AG04449 (cell line): Measurements from ENCODE around the gene DNAH17.

Experiments used
- CTCF ChIA-PET: fragments of 350-600 bp; formaldehyde crosslinking; extraction: SDS; loops from one replicate; lab custom pipeline; 2021; ENCODE audit warnings: antibody characterized with exemption; lab: Yijun Ruan, JAX
- POLR2A ChIA-PET: fragments of 400-600, 350-600 bp; formaldehyde crosslinking; extraction: SDS; loops from one replicate; lab custom pipeline; 2020; ENCODE audit warnings: antibody characterized with exemption, inconsistent platforms; lab: Yijun Ruan, JAX
- DNase-seq: peaks from one replicate; pipeline ENCODE4 v3.0.0-alpha.2; 2010; ENCODE audit warnings: low read depth, low spot score
- H3K4me3 ChIP-seq: 2 replicates; pipeline ENCODE4 v1.5.1; 2011; ENCODE audit warnings: low read depth, mild to moderate bottlenecking, control low read depth, low read length
- TF ChIP-seq, protein P1 (sequence below): IDR thresholded peaks from one replicate; pipeline ENCODE4 v1.5.1; 2011; ENCODE audit warnings: mild to moderate bottlenecking, moderate library complexity, low read length, control low read depth, inconsistent platforms; ENCODE audit not compliant: insufficient read depth; ENCODE audit errors: missing control alignments

Gene DNAH17

GRCh38 chr17:78394209-78394608 lies 183.0 kb downstream of the DNAH17 start:
- POLR2A ChIA-PET, result no interaction called here

DNA sequence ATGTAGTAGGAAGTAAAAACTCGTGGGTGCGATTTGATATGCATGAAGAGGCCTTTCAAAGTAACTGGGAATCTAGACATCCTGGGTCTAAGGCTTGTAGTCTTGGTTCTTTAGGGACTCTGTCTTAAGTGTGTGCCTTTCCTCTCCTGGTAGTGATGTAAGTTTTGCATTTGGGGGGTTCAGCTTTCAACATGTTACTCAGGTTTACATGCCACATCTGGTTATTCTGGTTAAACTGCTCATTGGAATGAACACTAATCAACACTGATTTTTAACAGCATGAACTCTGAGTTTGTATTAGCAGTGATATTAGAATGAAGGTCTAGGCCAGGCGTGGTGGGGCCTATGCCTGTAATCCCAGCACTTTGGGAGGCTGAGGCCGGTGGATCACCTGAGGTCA lies 183.6 kb downstream of the DNAH17 start:
- no peak overlapping the region for H3K4me3 ChIP-seq
- no peak for DNase-seq
- TF ChIP-seq, protein P1, sequence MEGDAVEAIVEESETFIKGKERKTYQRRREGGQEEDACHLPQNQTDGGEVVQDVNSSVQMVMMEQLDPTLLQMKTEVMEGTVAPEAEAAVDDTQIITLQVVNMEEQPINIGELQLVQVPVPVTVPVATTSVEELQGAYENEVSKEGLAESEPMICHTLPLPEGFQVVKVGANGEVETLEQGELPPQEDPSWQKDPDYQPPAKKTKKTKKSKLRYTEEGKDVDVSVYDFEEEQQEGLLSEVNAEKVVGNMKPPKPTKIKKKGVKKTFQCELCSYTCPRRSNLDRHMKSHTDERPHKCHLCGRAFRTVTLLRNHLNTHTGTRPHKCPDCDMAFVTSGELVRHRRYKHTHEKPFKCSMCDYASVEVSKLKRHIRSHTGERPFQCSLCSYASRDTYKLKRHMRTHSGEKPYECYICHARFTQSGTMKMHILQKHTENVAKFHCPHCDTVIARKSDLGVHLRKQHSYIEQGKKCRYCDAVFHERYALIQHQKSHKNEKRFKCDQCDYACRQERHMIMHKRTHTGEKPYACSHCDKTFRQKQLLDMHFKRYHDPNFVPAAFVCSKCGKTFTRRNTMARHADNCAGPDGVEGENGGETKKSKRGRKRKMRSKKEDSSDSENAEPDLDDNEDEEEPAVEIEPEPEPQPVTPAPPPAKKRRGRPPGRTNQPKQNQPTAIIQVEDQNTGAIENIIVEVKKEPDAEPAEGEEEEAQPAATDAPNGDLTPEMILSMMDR, result no peak
- CTCF ChIA-PET, result interaction anchor here (0.6 to 4.0 kb wide), 3 partner anchors 29 to 104 kb away, joined by 3 to 19 read pairs (median 3); no protein-coding TSS in a partner anchor
- POLR2A ChIA-PET, result no interaction called here

More at GRCh38 chr17:78394209-78394608, 183.0 kb downstream of the DNAH17 start:
- H3K4me3 ChIP-seq, result no peak overlapping the region
- no peak for DNase-seq
- CTCF ChIA-PET, result interaction anchor here (4.0 kb wide), 1 partner anchor 28 kb away, joined by 19 read pairs; no protein-coding TSS in a partner anchor
- TF ChIP-seq, protein P1, result no peak

GRCh38 chr17:78392295-78392694 lies 184.9 kb downstream of the DNAH17 start:
- TF ChIP-seq, protein P1, result no peak
- DNase-seq, result no peak
- no peak overlapping the region for H3K4me3 ChIP-seq
- ChIA-PET POLR2A (interaction anchor here (0.8 to 1.8 kb wide), 4 partner anchors 9 to 33 kb away, joined by 3 to 6 read pairs (median 4); partner anchors contain the start of gene SOCS3), CTCF (interaction anchor here (0.9 to 4.0 kb wide), 10 partner anchors 9 to 142 kb away, joined by 3 to 22 read pairs (median 6); partner anchors contain the start of gene SOCS3)

DNA sequence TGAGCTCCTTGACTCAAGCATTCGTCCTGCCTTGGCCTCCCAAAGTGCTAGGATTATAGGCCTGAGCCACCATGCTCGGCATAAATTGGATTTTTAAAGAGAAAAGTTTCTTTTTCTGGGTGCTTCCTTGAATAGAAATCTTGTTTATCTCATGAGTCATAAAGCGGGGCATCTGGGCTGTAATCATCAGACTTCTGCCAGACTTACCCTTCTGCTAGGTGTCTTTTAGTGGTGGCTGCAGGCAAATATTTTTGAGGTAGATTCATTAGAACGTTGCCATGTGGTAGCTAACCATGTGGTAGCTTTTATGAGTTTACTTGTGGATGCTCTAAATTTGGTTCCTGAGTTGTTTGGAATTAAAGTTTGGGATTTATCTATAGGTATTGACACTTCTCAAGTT lies 185.4 kb downstream of the DNAH17 start:
- TF ChIP-seq, protein P1, result no peak
- ChIA-PET CTCF (interaction anchor here (0.8 to 4.0 kb wide), 11 partner anchors 8 to 141 kb away, joined by 3 to 22 read pairs (median 6); partner anchors contain the start of gene SOCS3), POLR2A (interaction anchor here (0.6 to 1.8 kb wide), 6 partner anchors 9 to 969 kb away, joined by 3 to 6 read pairs (median 4); partner anchors contain the start of gene SOCS3)
- no peak overlapping the region for H3K4me3 ChIP-seq
- DNase-seq, result no peak

DNA sequence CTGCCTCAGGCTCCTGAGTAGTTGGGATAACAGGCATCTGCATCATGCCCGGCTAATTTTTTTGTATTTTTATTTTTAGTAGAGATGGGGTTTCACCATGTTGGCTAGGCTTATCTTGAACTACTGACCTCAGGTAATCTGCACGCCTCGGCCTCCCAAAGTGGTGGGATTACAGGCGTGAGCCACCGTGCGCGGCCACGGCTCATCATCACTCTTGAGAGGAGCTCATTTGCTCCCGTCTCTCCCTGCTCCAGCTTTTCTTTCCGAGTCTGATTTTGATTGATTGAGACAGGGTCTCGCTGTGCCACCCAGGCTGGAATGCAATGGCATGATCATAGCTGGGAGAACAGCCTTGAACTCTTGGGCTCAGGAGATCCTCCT lies 186.2 kb downstream of the DNAH17 start:
- no peak overlapping the region for H3K4me3 ChIP-seq
- TF ChIP-seq, protein P1, result no peak
- ChIA-PET POLR2A (interaction anchor here (1.2 to 1.8 kb wide), 4 partner anchors 10 to 35 kb away, joined by 4 to 6 read pairs (median 6); no protein-coding TSS in a partner anchor), CTCF (interaction anchor here (0.8 to 4.0 kb wide), 10 partner anchors 9 to 140 kb away, joined by 3 to 22 read pairs (median 6); partner anchors contain the start of gene SOCS3)
- no peak for DNase-seq
